Measurements from ENCODE around the gene COL15A1.

DNA sequence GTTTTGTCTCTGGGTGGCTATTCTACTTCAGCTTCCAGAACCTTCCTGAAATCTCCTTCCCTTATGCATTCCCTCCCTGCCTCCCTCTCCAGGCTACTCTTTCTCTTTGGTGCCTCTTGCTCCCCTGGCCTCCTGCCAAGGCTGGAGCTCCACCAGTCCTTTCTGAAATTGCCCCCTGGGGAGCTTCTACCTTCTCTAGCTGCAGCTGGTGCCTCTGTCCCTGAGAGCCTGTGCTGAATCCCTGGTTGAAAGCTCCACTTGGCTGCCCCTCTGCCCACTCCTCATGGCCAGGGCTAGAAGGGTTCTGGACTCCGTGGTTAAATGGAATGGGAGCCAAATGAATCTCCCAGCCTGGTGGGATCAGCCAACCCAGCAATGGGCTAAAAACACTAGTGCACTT, 80.1 kb downstream of the COL15A1 start:
- TF ChIP-seq, protein P1, sequence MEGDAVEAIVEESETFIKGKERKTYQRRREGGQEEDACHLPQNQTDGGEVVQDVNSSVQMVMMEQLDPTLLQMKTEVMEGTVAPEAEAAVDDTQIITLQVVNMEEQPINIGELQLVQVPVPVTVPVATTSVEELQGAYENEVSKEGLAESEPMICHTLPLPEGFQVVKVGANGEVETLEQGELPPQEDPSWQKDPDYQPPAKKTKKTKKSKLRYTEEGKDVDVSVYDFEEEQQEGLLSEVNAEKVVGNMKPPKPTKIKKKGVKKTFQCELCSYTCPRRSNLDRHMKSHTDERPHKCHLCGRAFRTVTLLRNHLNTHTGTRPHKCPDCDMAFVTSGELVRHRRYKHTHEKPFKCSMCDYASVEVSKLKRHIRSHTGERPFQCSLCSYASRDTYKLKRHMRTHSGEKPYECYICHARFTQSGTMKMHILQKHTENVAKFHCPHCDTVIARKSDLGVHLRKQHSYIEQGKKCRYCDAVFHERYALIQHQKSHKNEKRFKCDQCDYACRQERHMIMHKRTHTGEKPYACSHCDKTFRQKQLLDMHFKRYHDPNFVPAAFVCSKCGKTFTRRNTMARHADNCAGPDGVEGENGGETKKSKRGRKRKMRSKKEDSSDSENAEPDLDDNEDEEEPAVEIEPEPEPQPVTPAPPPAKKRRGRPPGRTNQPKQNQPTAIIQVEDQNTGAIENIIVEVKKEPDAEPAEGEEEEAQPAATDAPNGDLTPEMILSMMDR (IDR thresholded peaks at IDR 0.05; ENCODE audit: low read length), result no peak
- TF ChIP-seq EZH2 (optimal IDR thresholded peaks at IDR 0.05; ENCODE audit: low read depth, low read length) (no peak), EZH2phosphoT487 (IDR thresholded peaks at IDR 0.05; ENCODE audit: low read length) (no peak)
